Loucy (cell line): ENCODE measurements around the gene LYRM2.

ENCODE experiments used
- H2AFZ ChIP-seq: fragments of 200-600 bp; sonication (generic); 2 replicates; pipeline ENCODE4 v1.6.0; 2016; ENCODE audit warnings: antibody characterized with exemption, mild to moderate bottlenecking, low read length, moderate library complexity
- H3F3A ChIP-seq: fragments of 200-600 bp; 2 replicates; pipeline ENCODE4 v1.6.0; 2016; ENCODE audit warnings: antibody characterized with exemption, low read depth, mild to moderate bottlenecking
- H3K27me3 ChIP-seq: fragments of 200-600 bp; sonication (generic); 2 replicates; pipeline ENCODE4 v1.6.1; 2014; ENCODE audit warnings: low read length, mild to moderate bottlenecking; ENCODE audit not compliant: insufficient read depth, poor library complexity, severe bottlenecking
- H3K36me3 ChIP-seq: fragments of 200-600 bp; sonication (generic); 2 replicates; pipeline ENCODE4 v1.6.1; 2016; ENCODE audit warnings: low read length; ENCODE audit not compliant: insufficient read depth
- H3K4me1 ChIP-seq: fragments of 200-600 bp; sonication (generic); 2 replicates; pipeline ENCODE4 v1.5.1; 2014; ENCODE audit warnings: low read length, mild to moderate bottlenecking; ENCODE audit not compliant: insufficient read depth, poor library complexity, severe bottlenecking
- H3K4me2 ChIP-seq: fragments of 200-600 bp; sonication (generic); 2 replicates; pipeline ENCODE4 v1.6.0; 2014; ENCODE audit warnings: antibody characterized with exemption, low read length, low read depth, mild to moderate bottlenecking; ENCODE audit not compliant: poor library complexity, severe bottlenecking
- H3K4me3 ChIP-seq: fragments of 200-600 bp; sonication (generic); 2 replicates; pipeline ENCODE4 v1.5.1; 2014; ENCODE audit warnings: low read length, mild to moderate bottlenecking, mixed read lengths; ENCODE audit not compliant: poor library complexity, severe bottlenecking
- H3K79me2 ChIP-seq: fragments of 200-600 bp; sonication (generic); 2 replicates; pipeline ENCODE4 v1.6.1; 2014; ENCODE audit warnings: low read length; ENCODE audit not compliant: insufficient read depth
- H3K9ac ChIP-seq: fragments of 200-600 bp; sonication (generic); 2 replicates; pipeline ENCODE4 v1.6.0; 2014; ENCODE audit warnings: mild to moderate bottlenecking, low read depth, low read length, moderate library complexity; ENCODE audit not compliant: poor library complexity, severe bottlenecking
- H3K9me2 ChIP-seq: fragments of 200-600 bp; sonication (generic); replicated peaks from 2 replicates; pipeline ENCODE4 v1.6.1; 2016; ENCODE audit warnings: low read depth, low read length, mixed read lengths
- H3K9me3 ChIP-seq: fragments of 200-600 bp; sonication (generic); 2 replicates; pipeline ENCODE4 v1.6.1; 2014; ENCODE audit warnings: mild to moderate bottlenecking, antibody characterized with exemption, low read length, low read depth; ENCODE audit not compliant: insufficient read depth
- H4K20me1 ChIP-seq: fragments of 200-600 bp; sonication (generic); 2 replicates; pipeline ENCODE4 v1.6.0; 2014; ENCODE audit warnings: antibody characterized with exemption, low read length, mild to moderate bottlenecking; ENCODE audit not compliant: insufficient read depth, poor library complexity, severe bottlenecking
- CTCF ChIP-seq: fragments of 200-600 bp; sonication (generic); conservative IDR thresholded peaks from 2 replicates; pipeline ENCODE4 v1.5.1; 2014; ENCODE audit warnings: mild to moderate bottlenecking, antibody characterized with exemption, low read length
- EZH2phosphoT487 ChIP-seq: fragments of 200-600 bp; IDR thresholded peaks from 2 replicates; pipeline ENCODE4 v1.6.1; 2018; ENCODE audit warnings: antibody characterized with exemption, mild to moderate bottlenecking, moderate library complexity, borderline replicate concordance

LYRM2 gene

GRCh38 chr6:89542081-89542857 lies 96.3 kb downstream of the LYRM2 start:
- TF ChIP-seq CTCF (no peak), EZH2phosphoT487 (no peak)
- no peak overlapping the region for H3K4me3 ChIP-seq
- no peak overlapping the region for H3K9ac ChIP-seq
- H3K27me3 ChIP-seq, result no peaks in the 10 kb centered on the region
- H3K36me3 ChIP-seq, result no peaks in the 10 kb centered on the region
- H3F3A ChIP-seq, result no peaks in the 10 kb centered on the region
- H3K79me2 ChIP-seq, result no peaks in the 10 kb centered on the region
- no peaks in the 10 kb centered on the region for H3K9me3 ChIP-seq
- no peak overlapping the region for H2AFZ ChIP-seq
- no peaks in the 10 kb centered on the region for H4K20me1 ChIP-seq
- no peaks in the 10 kb centered on the region for H3K4me1 ChIP-seq
- no peak overlapping the region for H3K4me2 ChIP-seq
- H3K9me2 ChIP-seq, result no peaks in the 10 kb centered on the region

- Histone ChIP-seq H3K9ac (no peak overlapping the region), H3K4me1 (no peaks in the 10 kb centered on the region), H3K4me2 (no peak overlapping the region), H3K4me3 (no peak overlapping the region), H2AFZ (no peak overlapping the region), H3K27me3 (no peaks in the 10 kb centered on the region), H3K36me3 (no peaks in the 10 kb centered on the region), H3K79me2 (no peaks in the 10 kb centered on the region), H4K20me1 (no peaks in the 10 kb centered on the region), H3F3A (no peaks in the 10 kb centered on the region), H3K9me2 (no peaks in the 10 kb centered on the region), H3K9me3 (no peaks in the 10 kb centered on the region)
- TF ChIP-seq CTCF, result no peak
- TF ChIP-seq EZH2phosphoT487, result no peak
Measured at GRCh38 chr6:89539779-89540178, 98.8 kb downstream of the LYRM2 start.

GRCh38 chr6:89536231-89536630 lies 102.3 kb downstream of the LYRM2 start:
- Histone ChIP-seq H2AFZ (no peak overlapping the region), H3K4me1 (no peaks in the 10 kb centered on the region), H3K9ac (no peak overlapping the region), H3K4me2 (no peak overlapping the region), H3K9me3 (no peaks in the 10 kb centered on the region), H4K20me1 (no peaks in the 10 kb centered on the region), H3K4me3 (no peak overlapping the region), H3K9me2 (no peaks in the 10 kb centered on the region), H3K36me3 (no peaks in the 10 kb centered on the region), H3K27me3 (no peaks in the 10 kb centered on the region), H3K79me2 (no peaks in the 10 kb centered on the region), H3F3A (no peaks in the 10 kb centered on the region)
- TF ChIP-seq EZH2phosphoT487, result no peak
- TF ChIP-seq CTCF, result peak; percentile 19; the same call in 1 of the 2 replicates
